Prostate gland (tissue), 2 donors: ENCODE data around the gene DGKZ.

Experiments used
- CTCF ChIP-seq, 4 experiments: fragments of 200-600 bp in 2 of 4; fragments of 450-650 bp in 2 of 4; sonication (generic) in 2 of 4; IDR thresholded peaks; 1 replicate in 3 of 4; 2 replicates in 1 of 4; pipeline ENCODE4 v1.5.1; 2016 to 2019; ENCODE audit warnings: antibody characterized with exemption in 4 of 4, mild to moderate bottlenecking in 2 of 4, moderate library complexity in 2 of 4
- POLR2A ChIP-seq: fragments of 450-650 bp; IDR thresholded peaks from one replicate; pipeline ENCODE4 v1.6.1; 2016; ENCODE audit warnings: antibody characterized with exemption, mild to moderate bottlenecking
- POLR2AphosphoS5 ChIP-seq: sonication (generic); formaldehyde crosslinking; IDR thresholded peaks from one replicate; pipeline ENCODE4 v1.6.1; 2017; ENCODE audit warnings: antibody characterized with exemption

- TF ChIP-seq POLR2A (no peak), CTCF (IDR thresholded peaks at IDR 0.05) (no peak), POLR2AphosphoS5 (no peak)
These were observed 40.8 kb downstream of the DGKZ start for GRCh38 chr11:46387919-46388618.
